ENCODE measurements around the gene KIAA2012.
A peak's percentile ranks its signal among the peaks of the same experiment; 100 is the strongest.

The KIAA2012 gene

GRCh38 chr2:202066875-202067274 lies 6.2 kb upstream of the KIAA2012 start (continued):
- TF ChIP-seq, protein P1, sequence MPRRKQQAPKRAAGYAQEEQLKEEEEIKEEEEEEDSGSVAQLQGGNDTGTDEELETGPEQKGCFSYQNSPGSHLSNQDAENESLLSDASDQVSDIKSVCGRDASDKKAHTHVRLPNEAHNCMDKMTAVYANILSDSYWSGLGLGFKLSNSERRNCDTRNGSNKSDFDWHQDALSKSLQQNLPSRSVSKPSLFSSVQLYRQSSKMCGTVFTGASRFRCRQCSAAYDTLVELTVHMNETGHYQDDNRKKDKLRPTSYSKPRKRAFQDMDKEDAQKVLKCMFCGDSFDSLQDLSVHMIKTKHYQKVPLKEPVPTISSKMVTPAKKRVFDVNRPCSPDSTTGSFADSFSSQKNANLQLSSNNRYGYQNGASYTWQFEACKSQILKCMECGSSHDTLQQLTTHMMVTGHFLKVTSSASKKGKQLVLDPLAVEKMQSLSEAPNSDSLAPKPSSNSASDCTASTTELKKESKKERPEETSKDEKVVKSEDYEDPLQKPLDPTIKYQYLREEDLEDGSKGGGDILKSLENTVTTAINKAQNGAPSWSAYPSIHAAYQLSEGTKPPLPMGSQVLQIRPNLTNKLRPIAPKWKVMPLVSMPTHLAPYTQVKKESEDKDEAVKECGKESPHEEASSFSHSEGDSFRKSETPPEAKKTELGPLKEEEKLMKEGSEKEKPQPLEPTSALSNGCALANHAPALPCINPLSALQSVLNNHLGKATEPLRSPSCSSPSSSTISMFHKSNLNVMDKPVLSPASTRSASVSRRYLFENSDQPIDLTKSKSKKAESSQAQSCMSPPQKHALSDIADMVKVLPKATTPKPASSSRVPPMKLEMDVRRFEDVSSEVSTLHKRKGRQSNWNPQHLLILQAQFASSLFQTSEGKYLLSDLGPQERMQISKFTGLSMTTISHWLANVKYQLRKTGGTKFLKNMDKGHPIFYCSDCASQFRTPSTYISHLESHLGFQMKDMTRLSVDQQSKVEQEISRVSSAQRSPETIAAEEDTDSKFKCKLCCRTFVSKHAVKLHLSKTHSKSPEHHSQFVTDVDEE (CRISPR knock-in tag; IDR thresholded peaks at IDR 0.05) = no peak
- TF ChIP-seq CSDC2 (CRISPR knock-in tag; IDR thresholded peaks at IDR 0.05) = no peak
- TF ChIP-seq ISL1 (CRISPR knock-in tag; IDR thresholded peaks at IDR 0.05) = no peak
- no peak for TF ChIP-seq ZC3H10 (CRISPR knock-in tag; IDR thresholded peaks at IDR 0.05)
- no peak for TF ChIP-seq ZFP3 (CRISPR knock-in tag; IDR thresholded peaks at IDR 0.05)
- TF ChIP-seq TOX (CRISPR knock-in tag; IDR thresholded peaks at IDR 0.05; ENCODE audit: borderline replicate concordance) = no peak
- no peak for TF ChIP-seq PPARA (CRISPR knock-in tag; IDR thresholded peaks at IDR 0.05; ENCODE audit: borderline replicate concordance)
- no peak for TF ChIP-seq RARB (CRISPR knock-in tag; IDR thresholded peaks at IDR 0.05)
- TF ChIP-seq BACH2 (CRISPR knock-in tag; IDR thresholded peaks at IDR 0.05; ENCODE audit: borderline replicate concordance) = no peak

- ATAC-seq = no peak
- TF ChIP-seq ARNTL (CRISPR knock-in tag; IDR thresholded peaks at IDR 0.05; ENCODE audit: borderline replicate concordance, low read depth) (no peak), PPARA (CRISPR knock-in tag; IDR thresholded peaks at IDR 0.05; ENCODE audit: borderline replicate concordance) (no peak), BACH2 (CRISPR knock-in tag; IDR thresholded peaks at IDR 0.05; ENCODE audit: borderline replicate concordance) (no peak), ZNF565 (CRISPR knock-in tag; conservative IDR thresholded peaks at IDR 0.05; ENCODE audit: low read depth) (no peak), ZFP3 (CRISPR knock-in tag; IDR thresholded peaks at IDR 0.05) (no peak), ZNF70 (CRISPR knock-in tag; IDR thresholded peaks at IDR 0.05) (no peak)
These were observed 5.5 kb upstream of the KIAA2012 start for GRCh38 chr2:202067589-202067988.

GRCh38 chr2:202069170-202070067 lies 3.6 kb upstream of the KIAA2012 start:
- ATAC-seq = no peak
- no peak for TF ChIP-seq CSDC2 (CRISPR knock-in tag; IDR thresholded peaks at IDR 0.05)
- TF ChIP-seq, protein P2, sequence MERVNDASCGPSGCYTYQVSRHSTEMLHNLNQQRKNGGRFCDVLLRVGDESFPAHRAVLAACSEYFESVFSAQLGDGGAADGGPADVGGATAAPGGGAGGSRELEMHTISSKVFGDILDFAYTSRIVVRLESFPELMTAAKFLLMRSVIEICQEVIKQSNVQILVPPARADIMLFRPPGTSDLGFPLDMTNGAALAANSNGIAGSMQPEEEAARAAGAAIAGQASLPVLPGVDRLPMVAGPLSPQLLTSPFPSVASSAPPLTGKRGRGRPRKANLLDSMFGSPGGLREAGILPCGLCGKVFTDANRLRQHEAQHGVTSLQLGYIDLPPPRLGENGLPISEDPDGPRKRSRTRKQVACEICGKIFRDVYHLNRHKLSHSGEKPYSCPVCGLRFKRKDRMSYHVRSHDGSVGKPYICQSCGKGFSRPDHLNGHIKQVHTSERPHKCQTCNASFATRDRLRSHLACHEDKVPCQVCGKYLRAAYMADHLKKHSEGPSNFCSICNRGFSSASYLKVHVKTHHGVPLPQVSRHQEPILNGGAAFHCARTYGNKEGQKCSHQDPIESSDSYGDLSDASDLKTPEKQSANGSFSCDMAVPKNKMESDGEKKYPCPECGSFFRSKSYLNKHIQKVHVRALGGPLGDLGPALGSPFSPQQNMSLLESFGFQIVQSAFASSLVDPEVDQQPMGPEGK (CRISPR knock-in tag; IDR thresholded peaks at IDR 0.05; ENCODE audit: borderline replicate concordance) = no peak
- no peak for TF ChIP-seq ISL1 (CRISPR knock-in tag; IDR thresholded peaks at IDR 0.05)
- no peak for TF ChIP-seq ESRRG (CRISPR knock-in tag; IDR thresholded peaks at IDR 0.05)
- no peak for TF ChIP-seq ARNTL (CRISPR knock-in tag; IDR thresholded peaks at IDR 0.05; ENCODE audit: borderline replicate concordance, low read depth)
- TF ChIP-seq OSR1 (CRISPR knock-in tag; IDR thresholded peaks at IDR 0.05) = no peak
- TF ChIP-seq ZFP3 (CRISPR knock-in tag; IDR thresholded peaks at IDR 0.05) = no peak
- no peak for TF ChIP-seq POU6F1 (CRISPR knock-in tag; IDR thresholded peaks at IDR 0.05; ENCODE audit: borderline replicate concordance, low read depth)
- TF ChIP-seq ZNF565 (CRISPR knock-in tag; conservative IDR thresholded peaks at IDR 0.05; ENCODE audit: low read depth) = no peak
- TF ChIP-seq BACH2 (CRISPR knock-in tag; IDR thresholded peaks at IDR 0.05; ENCODE audit: borderline replicate concordance) = no peak

- TF ChIP-seq BACH2 (CRISPR knock-in tag; IDR thresholded peaks at IDR 0.05; ENCODE audit: borderline replicate concordance) (no peak), RARB (CRISPR knock-in tag; IDR thresholded peaks at IDR 0.05) (no peak), CSDC2 (CRISPR knock-in tag; IDR thresholded peaks at IDR 0.05) (no peak)
- ATAC-seq = no peak
These were observed 1.9 kb upstream of the KIAA2012 start for GRCh38 chr2:202071107-202071506.

DNA sequence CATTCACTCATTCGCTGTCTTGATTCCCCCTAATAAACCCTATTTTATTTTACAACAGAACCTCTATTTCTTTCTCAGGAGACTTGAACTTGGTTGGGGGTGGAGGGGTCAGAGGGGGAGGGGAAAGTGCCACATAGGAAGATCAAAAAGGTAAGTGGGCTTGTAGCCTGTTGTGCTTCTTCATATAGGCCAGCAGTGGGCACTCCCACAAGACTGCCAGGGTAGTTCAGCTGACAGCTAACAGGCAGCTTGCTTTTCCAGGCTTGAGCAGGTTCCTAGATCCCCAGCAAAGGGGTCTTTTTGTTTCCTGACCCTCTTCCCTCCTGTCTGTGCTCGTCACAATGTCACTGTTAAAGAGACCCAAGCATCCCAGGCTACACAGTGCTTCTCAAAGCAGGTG lies 829 bp upstream of the KIAA2012 start:
- peak; percentile 58; the same call in 2 of the 3 replicates for ATAC-seq
- TF ChIP-seq POU6F1 (CRISPR knock-in tag; IDR thresholded peaks at IDR 0.05; ENCODE audit: borderline replicate concordance, low read depth) (no peak), PPARA (CRISPR knock-in tag; IDR thresholded peaks at IDR 0.05; ENCODE audit: borderline replicate concordance) (no peak), ESRRG (CRISPR knock-in tag; IDR thresholded peaks at IDR 0.05) (no peak), ZC3H10 (CRISPR knock-in tag; IDR thresholded peaks at IDR 0.05) (no peak), BACH2 (CRISPR knock-in tag; IDR thresholded peaks at IDR 0.05; ENCODE audit: borderline replicate concordance) (no peak), CSRNP3 (CRISPR knock-in tag; IDR thresholded peaks at IDR 0.05) (no peak), ZFP30 (CRISPR knock-in tag; IDR thresholded peaks at IDR 0.05) (no peak), RARB (CRISPR knock-in tag; IDR thresholded peaks at IDR 0.05) (no peak), SNAI2 (CRISPR knock-in tag; IDR thresholded peaks at IDR 0.05) (no peak), GLIS3 (CRISPR knock-in tag; IDR thresholded peaks at IDR 0.05) (no peak), ZNF565 (CRISPR knock-in tag; conservative IDR thresholded peaks at IDR 0.05; ENCODE audit: low read depth) (no peak)
- TF ChIP-seq, protein P2 (CRISPR knock-in tag; IDR thresholded peaks at IDR 0.05; ENCODE audit: borderline replicate concordance) = no peak
